ENCODE data around the gene SEPTIN1.

DNA sequence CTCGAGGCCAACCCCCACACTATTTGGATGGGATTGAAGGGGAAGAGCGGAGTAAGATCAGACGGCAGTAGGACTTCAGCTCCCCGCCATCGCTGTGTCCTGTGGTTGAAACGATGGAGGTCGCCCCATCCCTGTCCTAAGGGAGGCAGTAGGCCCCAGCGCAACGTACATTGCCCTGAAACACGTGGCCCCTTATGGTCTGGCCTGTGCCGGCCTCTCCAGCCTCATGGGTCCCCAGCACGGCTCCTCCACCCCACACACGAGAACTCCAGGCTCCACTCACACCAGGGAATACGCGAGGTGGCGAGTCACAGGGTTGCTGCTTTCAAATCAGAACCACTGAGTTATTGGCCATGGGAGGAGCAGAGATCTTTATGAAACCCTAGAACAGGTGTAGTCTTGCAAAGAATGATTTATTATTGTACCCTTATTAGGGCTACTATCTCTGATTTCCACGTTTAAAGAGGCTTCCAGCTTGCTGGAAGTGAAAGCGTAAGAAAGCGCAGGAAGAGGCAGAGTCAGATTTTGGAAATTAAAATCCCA lies 48.1 kb upstream of the SEPTIN1 start:
- TF ChIP-seq, protein P1, sequence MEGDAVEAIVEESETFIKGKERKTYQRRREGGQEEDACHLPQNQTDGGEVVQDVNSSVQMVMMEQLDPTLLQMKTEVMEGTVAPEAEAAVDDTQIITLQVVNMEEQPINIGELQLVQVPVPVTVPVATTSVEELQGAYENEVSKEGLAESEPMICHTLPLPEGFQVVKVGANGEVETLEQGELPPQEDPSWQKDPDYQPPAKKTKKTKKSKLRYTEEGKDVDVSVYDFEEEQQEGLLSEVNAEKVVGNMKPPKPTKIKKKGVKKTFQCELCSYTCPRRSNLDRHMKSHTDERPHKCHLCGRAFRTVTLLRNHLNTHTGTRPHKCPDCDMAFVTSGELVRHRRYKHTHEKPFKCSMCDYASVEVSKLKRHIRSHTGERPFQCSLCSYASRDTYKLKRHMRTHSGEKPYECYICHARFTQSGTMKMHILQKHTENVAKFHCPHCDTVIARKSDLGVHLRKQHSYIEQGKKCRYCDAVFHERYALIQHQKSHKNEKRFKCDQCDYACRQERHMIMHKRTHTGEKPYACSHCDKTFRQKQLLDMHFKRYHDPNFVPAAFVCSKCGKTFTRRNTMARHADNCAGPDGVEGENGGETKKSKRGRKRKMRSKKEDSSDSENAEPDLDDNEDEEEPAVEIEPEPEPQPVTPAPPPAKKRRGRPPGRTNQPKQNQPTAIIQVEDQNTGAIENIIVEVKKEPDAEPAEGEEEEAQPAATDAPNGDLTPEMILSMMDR (IDR thresholded peaks at IDR 0.05), result peak in 1 of 3 experiments; percentile 22
- TF ChIP-seq EP300 (IDR thresholded peaks at IDR 0.05) (no peak), POLR2AphosphoS5 (IDR thresholded peaks at IDR 0.05) (no peak), POLR2A (IDR thresholded peaks at IDR 0.05; ENCODE audit: low read depth) (no peak)

Measured in esophagus muscularis mucosa (tissue), 4 donors.